Measurements from ENCODE around the gene MAST4.
A peak's percentile ranks its signal among the peaks of the same experiment; 100 is the strongest.

MAST4 gene

GRCh38 chr5:66602621-66603020, 6.4 kb downstream of the MAST4 start:
- Histone ChIP-seq H3K9ac (ENCODE audit: low read length in 5 of 5) (peak overlapping the region in 2 of 5 donors; percentile 11 to 29), H3K4me1 (ENCODE audit: control insufficient read depth in 5 of 5, insufficient read depth in 5 of 5, low read length in 5 of 5) (peaks cover 2 to 76% (median 43%) of the 10 kb centered on the region in 5 donors), H3K27ac (ENCODE audit: low read depth, low read length) (peak overlapping the region; percentile 92), H3K27me3 (ENCODE audit: control insufficient read depth in 5 of 5, insufficient read depth in 4 of 5, low read length in 5 of 5) (peaks cover 0 to 11% (median 8%) of the 10 kb centered on the region in 5 donors), H3K36me3 (ENCODE audit: control insufficient read depth in 5 of 5, insufficient read depth in 5 of 5, low read length in 5 of 5) (no peaks in the 10 kb centered on the region), H3K4me3 (ENCODE audit: low read depth in 1 of 5, low read length in 5 of 5) (no peak overlapping the region), H3K9me3 (ENCODE audit: control insufficient read depth in 5 of 5, low read length in 5 of 5) (no peaks in the 10 kb centered on the region)

GRCh38 chr5:66603164-66603563, 7.0 kb downstream of the MAST4 start:
- peaks cover 2 to 73% (median 38%) of the 10 kb centered on the region in 5 donors for H3K4me1 ChIP-seq (ENCODE audit: control insufficient read depth in 5 of 5, insufficient read depth in 5 of 5, low read length in 5 of 5)
- H3K27ac ChIP-seq (ENCODE audit: low read depth, low read length), result peak overlapping the region; percentile 92
- H3K4me3 ChIP-seq (ENCODE audit: low read depth in 1 of 5, low read length in 5 of 5), result no peak overlapping the region
- no peaks in the 10 kb centered on the region for H3K36me3 ChIP-seq (ENCODE audit: control insufficient read depth in 5 of 5, insufficient read depth in 5 of 5, low read length in 5 of 5)
- H3K9me3 ChIP-seq (ENCODE audit: control insufficient read depth in 5 of 5, low read length in 5 of 5), result no peaks in the 10 kb centered on the region
- H3K9ac ChIP-seq (ENCODE audit: low read length in 5 of 5), result peak overlapping the region in 2 of 5 donors; percentile 29 to 77
- peaks cover 0 to 6% (median 2%) of the 10 kb centered on the region in 5 donors for H3K27me3 ChIP-seq (ENCODE audit: control insufficient read depth in 5 of 5, insufficient read depth in 4 of 5, low read length in 5 of 5)

- peak overlapping the region in 3 of 5 donors; percentile 12 to 77 (median 76) for H3K9ac ChIP-seq (ENCODE audit: low read length in 5 of 5)
- no peak overlapping the region for H3K4me3 ChIP-seq (ENCODE audit: low read depth in 1 of 5, low read length in 5 of 5)
- H3K36me3 ChIP-seq (ENCODE audit: control insufficient read depth in 5 of 5, insufficient read depth in 5 of 5, low read length in 5 of 5), result no peaks in the 10 kb centered on the region
- peaks cover 0 to 2% (median 0%) of the 10 kb centered on the region in 5 donors for H3K27me3 ChIP-seq (ENCODE audit: control insufficient read depth in 5 of 5, insufficient read depth in 4 of 5, low read length in 5 of 5)
- peak overlapping the region; percentile 92 for H3K27ac ChIP-seq (ENCODE audit: low read depth, low read length)
- peaks cover 0 to 69% (median 39%) of the 10 kb centered on the region in 5 donors for H3K4me1 ChIP-seq (ENCODE audit: control insufficient read depth in 5 of 5, insufficient read depth in 5 of 5, low read length in 5 of 5)
- no peaks in the 10 kb centered on the region for H3K9me3 ChIP-seq (ENCODE audit: control insufficient read depth in 5 of 5, low read length in 5 of 5)
Measured at GRCh38 chr5:66603881-66604280, 7.7 kb downstream of the MAST4 start.

- Histone ChIP-seq H3K4me1 (ENCODE audit: control insufficient read depth in 5 of 5, insufficient read depth in 5 of 5, low read length in 5 of 5) (peaks cover 0 to 57% (median 33%) of the 10 kb centered on the region in 5 donors), H3K27me3 (ENCODE audit: control insufficient read depth in 5 of 5, insufficient read depth in 4 of 5, low read length in 5 of 5) (no peaks in the 10 kb centered on the region), H3K9ac (ENCODE audit: low read length in 5 of 5) (no peak overlapping the region), H3K36me3 (ENCODE audit: control insufficient read depth in 5 of 5, insufficient read depth in 5 of 5, low read length in 5 of 5) (no peaks in the 10 kb centered on the region), H3K9me3 (ENCODE audit: control insufficient read depth in 5 of 5, low read length in 5 of 5) (no peaks in the 10 kb centered on the region), H3K4me3 (ENCODE audit: low read depth in 1 of 5, low read length in 5 of 5) (no peak overlapping the region), H3K27ac (ENCODE audit: low read depth, low read length) (peak overlapping the region; percentile 92)
Measured at GRCh38 chr5:66606713-66607112, 10.5 kb downstream of the MAST4 start.

GRCh38 chr5:66608501-66608900, 12.3 kb downstream of the MAST4 start:
- Histone ChIP-seq H3K36me3 (ENCODE audit: control insufficient read depth in 5 of 5, insufficient read depth in 5 of 5, low read length in 5 of 5) (no peaks in the 10 kb centered on the region), H3K4me1 (ENCODE audit: control insufficient read depth in 5 of 5, insufficient read depth in 5 of 5, low read length in 5 of 5) (peaks cover 0 to 48% (median 17%) of the 10 kb centered on the region in 5 donors), H3K27me3 (ENCODE audit: control insufficient read depth in 5 of 5, insufficient read depth in 4 of 5, low read length in 5 of 5) (no peaks in the 10 kb centered on the region), H3K27ac (ENCODE audit: low read depth, low read length) (peak overlapping the region; percentile 61), H3K9me3 (ENCODE audit: control insufficient read depth in 5 of 5, low read length in 5 of 5) (no peaks in the 10 kb centered on the region), H3K9ac (ENCODE audit: low read length in 5 of 5) (no peak overlapping the region), H3K4me3 (ENCODE audit: low read depth in 1 of 5, low read length in 5 of 5) (no peak overlapping the region)

GRCh38 chr5:66609615-66610014, 13.4 kb downstream of the MAST4 start:
- no peaks in the 10 kb centered on the region for H3K27me3 ChIP-seq (ENCODE audit: control insufficient read depth in 5 of 5, insufficient read depth in 4 of 5, low read length in 5 of 5)
- peaks cover 0 to 39% (median 8%) of the 10 kb centered on the region in 5 donors for H3K4me1 ChIP-seq (ENCODE audit: control insufficient read depth in 5 of 5, insufficient read depth in 5 of 5, low read length in 5 of 5)
- no peak overlapping the region for H3K4me3 ChIP-seq (ENCODE audit: low read depth in 1 of 5, low read length in 5 of 5)
- H3K9ac ChIP-seq (ENCODE audit: low read length in 5 of 5), result no peak overlapping the region
- H3K27ac ChIP-seq (ENCODE audit: low read depth, low read length), result peak overlapping the region; percentile 61
- H3K9me3 ChIP-seq (ENCODE audit: control insufficient read depth in 5 of 5, low read length in 5 of 5), result no peaks in the 10 kb centered on the region
- no peaks in the 10 kb centered on the region for H3K36me3 ChIP-seq (ENCODE audit: control insufficient read depth in 5 of 5, insufficient read depth in 5 of 5, low read length in 5 of 5)

GRCh38 chr5:66612226-66612625, 16.0 kb downstream of the MAST4 start:
- Histone ChIP-seq H3K27me3 (ENCODE audit: control insufficient read depth in 5 of 5, insufficient read depth in 4 of 5, low read length in 5 of 5) (no peaks in the 10 kb centered on the region), H3K36me3 (ENCODE audit: control insufficient read depth in 5 of 5, insufficient read depth in 5 of 5, low read length in 5 of 5) (no peaks in the 10 kb centered on the region), H3K4me3 (ENCODE audit: low read depth in 1 of 5, low read length in 5 of 5) (no peak overlapping the region), H3K4me1 (ENCODE audit: control insufficient read depth in 5 of 5, insufficient read depth in 5 of 5, low read length in 5 of 5) (peaks cover 0 to 48% (median 11%) of the 10 kb centered on the region in 5 donors), H3K9me3 (ENCODE audit: control insufficient read depth in 5 of 5, low read length in 5 of 5) (no peaks in the 10 kb centered on the region), H3K27ac (ENCODE audit: low read depth, low read length) (no peak overlapping the region), H3K9ac (ENCODE audit: low read length in 5 of 5) (no peak overlapping the region)

GRCh38 chr5:66615136-66615535, 18.9 kb downstream of the MAST4 start:
- Histone ChIP-seq H3K9ac (ENCODE audit: low read length in 5 of 5) (no peak overlapping the region), H3K27ac (ENCODE audit: low read depth, low read length) (no peak overlapping the region), H3K27me3 (ENCODE audit: control insufficient read depth in 5 of 5, insufficient read depth in 4 of 5, low read length in 5 of 5) (no peaks in the 10 kb centered on the region), H3K36me3 (ENCODE audit: control insufficient read depth in 5 of 5, insufficient read depth in 5 of 5, low read length in 5 of 5) (no peaks in the 10 kb centered on the region), H3K9me3 (ENCODE audit: control insufficient read depth in 5 of 5, low read length in 5 of 5) (no peaks in the 10 kb centered on the region), H3K4me1 (ENCODE audit: control insufficient read depth in 5 of 5, insufficient read depth in 5 of 5, low read length in 5 of 5) (peaks cover 0 to 31% (median 12%) of the 10 kb centered on the region in 5 donors), H3K4me3 (ENCODE audit: low read depth in 1 of 5, low read length in 5 of 5) (no peak overlapping the region)

- no peaks in the 10 kb centered on the region for H3K9me3 ChIP-seq (ENCODE audit: control insufficient read depth in 5 of 5, low read length in 5 of 5)
- H3K4me3 ChIP-seq (ENCODE audit: low read depth in 1 of 5, low read length in 5 of 5), result no peak overlapping the region
- no peaks in the 10 kb centered on the region for H3K27me3 ChIP-seq (ENCODE audit: control insufficient read depth in 5 of 5, insufficient read depth in 4 of 5, low read length in 5 of 5)
- H3K4me1 ChIP-seq (ENCODE audit: control insufficient read depth in 5 of 5, insufficient read depth in 5 of 5, low read length in 5 of 5), result peaks cover 0 to 31% (median 12%) of the 10 kb centered on the region in 5 donors
- no peaks in the 10 kb centered on the region for H3K36me3 ChIP-seq (ENCODE audit: control insufficient read depth in 5 of 5, insufficient read depth in 5 of 5, low read length in 5 of 5)
- no peak overlapping the region for H3K9ac ChIP-seq (ENCODE audit: low read length in 5 of 5)
- H3K27ac ChIP-seq (ENCODE audit: low read depth, low read length), result no peak overlapping the region
Measured at GRCh38 chr5:66615894-66616293, 19.7 kb downstream of the MAST4 start.

GRCh38 chr5:66616520-66617225, 20.5 kb downstream of the MAST4 start:
- Histone ChIP-seq H3K4me3 (ENCODE audit: low read depth in 1 of 5, low read length in 5 of 5) (no peak overlapping the region), H3K27ac (ENCODE audit: low read depth, low read length) (peak overlapping the region; percentile 33), H3K36me3 (ENCODE audit: control insufficient read depth in 5 of 5, insufficient read depth in 5 of 5, low read length in 5 of 5) (no peaks in the 10 kb centered on the region), H3K27me3 (ENCODE audit: control insufficient read depth in 5 of 5, insufficient read depth in 4 of 5, low read length in 5 of 5) (no peaks in the 10 kb centered on the region), H3K4me1 (ENCODE audit: control insufficient read depth in 5 of 5, insufficient read depth in 5 of 5, low read length in 5 of 5) (peaks cover 0 to 31% (median 12%) of the 10 kb centered on the region in 5 donors), H3K9ac (ENCODE audit: low read length in 5 of 5) (peak overlapping the region in 1 of 5 donors; percentile 24), H3K9me3 (ENCODE audit: control insufficient read depth in 5 of 5, low read length in 5 of 5) (no peaks in the 10 kb centered on the region)
